Measurements from ENCODE around the gene RPUSD4.

The RPUSD4 gene

DNA sequence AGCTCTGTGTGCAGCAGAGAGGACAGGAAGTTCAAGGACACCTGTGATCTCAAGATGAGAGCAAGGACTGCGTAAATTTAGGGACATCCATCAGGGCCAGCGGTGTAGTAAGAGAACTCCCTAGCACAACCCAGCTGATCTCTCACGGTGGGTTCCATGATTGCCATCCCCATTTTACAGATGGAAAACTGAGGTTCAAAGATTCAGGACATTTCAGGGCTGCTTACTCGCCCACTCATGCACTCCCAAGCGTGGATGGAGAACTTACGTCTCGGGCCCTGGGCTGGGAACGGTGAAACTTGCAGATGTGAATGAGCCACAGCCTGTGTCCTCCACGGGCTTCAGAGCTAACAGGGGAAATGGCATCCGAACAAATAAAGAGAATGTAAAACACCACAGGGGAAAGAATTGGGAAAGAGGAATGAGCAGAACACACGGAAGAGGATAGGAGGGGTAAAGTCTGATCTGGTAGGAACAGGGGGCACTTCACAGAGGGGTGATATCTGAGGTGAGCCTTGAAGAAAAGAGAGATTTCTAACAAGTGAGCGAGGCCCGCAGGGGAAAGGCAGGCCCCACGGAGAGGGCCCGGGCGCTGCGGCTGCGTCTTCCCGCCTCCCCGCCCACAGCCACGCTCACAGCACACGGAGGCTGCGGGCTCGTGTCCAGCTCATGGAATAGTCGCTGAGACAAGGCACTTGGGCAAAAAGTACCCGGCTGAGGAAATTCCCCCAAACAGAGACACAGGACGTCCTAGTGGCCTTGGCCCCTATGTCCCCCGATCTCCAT, 55.9 kb downstream of the RPUSD4 start:
- no peak for DNase-seq

DNA sequence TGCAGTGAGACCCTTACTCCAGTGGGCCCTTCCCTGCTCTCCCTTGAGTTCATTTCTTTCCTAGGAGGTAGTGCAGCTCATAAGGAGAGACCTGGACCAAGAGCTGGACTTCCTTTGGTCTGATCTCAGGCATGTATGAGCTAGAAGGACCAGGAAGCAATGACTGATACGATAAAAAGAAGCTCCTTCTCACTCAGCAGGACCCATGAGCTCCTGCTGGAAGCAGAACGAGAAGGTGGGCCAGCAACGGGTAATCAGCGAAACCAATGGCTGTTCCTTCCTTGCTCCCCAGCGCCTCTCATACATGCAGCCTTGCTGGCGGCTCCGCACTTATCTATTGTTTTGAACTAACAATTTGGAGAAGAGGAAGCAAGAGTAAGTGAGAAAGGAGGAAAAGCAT, 56.8 kb downstream of the RPUSD4 start:
- DNase-seq, result no peak

DNA sequence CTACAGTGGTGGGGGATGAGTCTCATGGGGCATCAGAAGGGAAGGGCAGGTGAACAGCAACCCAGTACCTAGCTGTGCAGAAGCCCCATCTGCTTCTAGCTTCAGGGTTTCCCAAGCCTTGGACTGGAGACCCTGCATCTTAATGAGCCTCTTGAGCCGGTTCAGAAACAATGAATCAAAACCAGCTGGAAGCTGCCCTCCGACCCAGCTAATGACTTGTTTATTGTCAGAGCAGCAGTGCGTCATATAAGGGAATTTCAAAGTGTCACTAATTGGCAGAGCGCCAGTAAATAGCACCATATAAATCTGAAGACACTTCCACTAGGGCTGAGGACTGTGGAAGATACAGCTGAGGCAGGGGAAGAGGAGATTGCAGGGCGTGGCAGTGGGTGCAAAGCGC, 57.5 kb downstream of the RPUSD4 start:
- DNase-seq, result peak; percentile 71

DNA sequence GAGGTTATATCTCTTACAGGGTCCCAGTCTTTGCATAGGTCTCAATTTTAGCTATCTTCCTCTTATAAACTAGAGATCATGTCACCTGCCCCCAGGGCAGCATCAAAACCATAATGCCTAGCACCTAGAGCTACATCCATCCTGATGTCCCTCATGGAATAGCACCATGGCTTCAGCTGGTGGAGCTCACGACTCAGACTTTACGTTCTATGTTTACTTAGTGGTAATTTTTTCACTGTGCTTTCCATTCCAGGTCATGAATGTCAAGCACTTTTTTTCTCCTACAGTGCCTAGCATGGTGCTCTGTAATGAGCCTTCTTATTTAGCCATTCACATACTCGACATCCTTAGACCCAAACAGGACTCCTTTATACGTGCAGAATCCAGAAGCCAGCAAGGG, 58.4 kb downstream of the RPUSD4 start:
- no peak for DNase-seq

DNA sequence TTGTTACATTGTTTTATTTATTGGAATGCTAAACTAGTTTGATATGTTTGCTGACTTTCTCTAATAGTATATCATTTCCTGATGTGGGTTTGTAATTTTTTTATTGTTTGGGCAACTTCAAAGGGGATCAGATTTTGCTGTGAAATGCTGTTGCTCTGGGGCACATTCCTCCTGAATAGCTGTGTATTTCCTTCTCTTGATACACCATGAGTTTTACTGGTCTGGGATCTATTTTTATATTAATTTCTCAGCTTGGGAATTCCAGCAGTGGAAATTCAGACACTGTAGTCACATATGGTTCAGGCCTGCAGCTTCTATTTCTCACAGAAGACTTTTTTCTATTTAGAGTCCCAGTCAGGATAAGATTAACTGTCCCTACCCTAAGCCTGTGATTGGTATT, 58.9 kb downstream of the RPUSD4 start:
- no peak for DNase-seq

DNA sequence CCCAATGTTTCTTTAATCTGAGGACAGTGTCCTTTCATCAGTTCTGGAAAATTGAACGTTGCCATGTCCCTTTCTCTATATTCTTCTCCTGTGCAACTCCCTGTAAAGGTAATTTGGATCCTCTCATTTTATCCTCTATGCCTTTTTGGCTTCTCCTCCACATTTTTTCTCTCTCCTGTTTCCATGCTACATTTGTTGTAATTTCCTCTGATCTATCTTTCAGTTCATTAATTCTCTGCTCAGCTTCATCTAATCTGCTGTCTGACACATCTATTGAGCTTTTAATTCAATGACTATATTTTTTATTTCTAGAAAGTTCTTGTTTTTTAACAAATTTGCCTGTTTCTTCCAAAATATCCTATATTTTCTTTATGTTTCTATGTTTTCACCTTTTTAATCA, 59.3 kb downstream of the RPUSD4 start:
- no peak for DNase-seq
